Left ventricle myocardium inferior (tissue), 1 donor: ENCODE results near the gene TTC16. TPM values are rescaled to one million over a fixed set of nuclear protein-coding genes. Genes with fewer than 3 reads are reported as not detected.

Source experiments
- DNase-seq: peaks from one replicate; pipeline ENCODE4 v3.0.0-alpha.2; 2020
- H3K27ac ChIP-seq: fragments of 200-600 bp; replicated peaks from 2 replicates; pipeline ENCODE4 v1.8.0; 2021
- H3K27me3 ChIP-seq: fragments of 200-600 bp; 2 replicates; pipeline ENCODE4 v1.8.0; 2021; ENCODE audit warnings: low read depth
- H3K36me3 ChIP-seq: fragments of 200-600 bp; 2 replicates; pipeline ENCODE4 v1.8.0; 2021
- H3K4me1 ChIP-seq: fragments of 200-600 bp; 2 replicates; pipeline ENCODE4 v1.8.0; 2021
- H3K4me3 ChIP-seq: fragments of 200-600 bp; 2 replicates; pipeline ENCODE4 v1.8.0; 2021; ENCODE audit warnings: mild to moderate bottlenecking, moderate library complexity
- H3K9me3 ChIP-seq: fragments of 200-600 bp; replicated peaks from 2 replicates; pipeline ENCODE4 v1.8.0; 2021
- CTCF ChIP-seq: fragments of 200-600 bp; IDR thresholded peaks from 2 replicates; pipeline ENCODE4 v1.8.0; 2021; ENCODE audit warnings: antibody characterized with exemption, mild to moderate bottlenecking, borderline replicate concordance
- intact Hi-C: fragments of 100-400 bp; cut with micrococcal nuclease; formaldehyde crosslinking; loops from one replicate; pipeline ENCODE4 v1.11.0; 2022
- total RNA-seq: library from RNA; stranded (reverse); fragmentation: NEBNext Ultra II Directional; extraction: Animal tissue kit (Norgen Biotek cat#: 25700); gene quantifications from one replicate; pipeline ENCODE4 v1.2.1, GENCODE V29; 2021
- donor health status: DM: no; HTN: yes; CAD: no; lungs with severe emphysema.

TTC16 gene
- total RNA-seq, 1 donor from 2014 or later = 0.25 TPM

- Histone ChIP-seq H3K27me3 (no peaks in the 10 kb centered on the region), H3K27ac (no peak overlapping the region), H3K9me3 (no peaks in the 10 kb centered on the region), H3K36me3 (peaks cover 96% of the 10 kb centered on the region), H3K4me3 (no peak overlapping the region), H3K4me1 (no peaks in the 10 kb centered on the region)
- intact Hi-C loops = no loop called here
- no peak for DNase-seq
- TF ChIP-seq CTCF = no peak
Measured at GRCh38 chr9:127679506-127679905, 36.4 kb upstream of the TTC16 start.

GRCh38 chr9:127680226-127680625 lies 35.7 kb upstream of the TTC16 start:
- intact Hi-C loops = no loop called here
- no peak overlapping the region for H3K27ac ChIP-seq
- TF ChIP-seq CTCF = no peak

GRCh38 chr9:127680846-127681245 lies 35.0 kb upstream of the TTC16 start:
- H3K4me3 ChIP-seq = no peak overlapping the region
- H3K27ac ChIP-seq = no peak overlapping the region
- H3K36me3 ChIP-seq = peaks cover 88% of the 10 kb centered on the region
- H3K27me3 ChIP-seq = no peaks in the 10 kb centered on the region
- intact Hi-C loops = no loop called here
- TF ChIP-seq CTCF = no peak
- H3K9me3 ChIP-seq = no peaks in the 10 kb centered on the region
- H3K4me1 ChIP-seq = no peaks in the 10 kb centered on the region
- DNase-seq = no peak

More at GRCh38 chr9:127680226-127680625, 35.7 kb upstream of the TTC16 start:
- Histone ChIP-seq H3K4me3 (no peak overlapping the region), H3K9me3 (no peaks in the 10 kb centered on the region), H3K36me3 (peaks cover 94% of the 10 kb centered on the region), H3K4me1 (no peaks in the 10 kb centered on the region), H3K27me3 (no peaks in the 10 kb centered on the region)
- DNase-seq = no peak

- Histone ChIP-seq H3K27ac (no peak overlapping the region), H3K4me1 (no peaks in the 10 kb centered on the region), H3K27me3 (no peaks in the 10 kb centered on the region), H3K4me3 (no peak overlapping the region), H3K9me3 (no peaks in the 10 kb centered on the region), H3K36me3 (peaks cover 90% of the 10 kb centered on the region)
- no peak for TF ChIP-seq CTCF
- intact Hi-C loops = no loop called here
- DNase-seq = no peak
Measured at GRCh38 chr9:127682351-127683136, 33.3 kb upstream of the TTC16 start.

GRCh38 chr9:127683723-127684122 lies 32.2 kb upstream of the TTC16 start:
- no peaks in the 10 kb centered on the region for H3K9me3 ChIP-seq
- peaks cover 86% of the 10 kb centered on the region for H3K36me3 ChIP-seq
- intact Hi-C loops = no loop called here
- TF ChIP-seq CTCF = no peak
- no peak overlapping the region for H3K27ac ChIP-seq
- H3K27me3 ChIP-seq = no peaks in the 10 kb centered on the region
- DNase-seq = no peak
- no peak overlapping the region for H3K4me3 ChIP-seq
- H3K4me1 ChIP-seq = no peaks in the 10 kb centered on the region
